Right lung (tissue), 5 donors: ENCODE data around the gene FKBP3. TPM values are rescaled to one million over a fixed set of nuclear protein-coding genes. Genes with fewer than 3 reads are reported as not detected.
"Not testable (repeated sequence)": the region's sequence is repeated elsewhere in the genome, so short reads cannot be mapped to it uniquely, and the experiment has no call there.

Experiments used
- DNase-seq, 2 donors: peaks; one replicate each; pipeline ENCODE4 v3.0.0-alpha.2; 2013
- polyA plus RNA-seq, 5 donors: library from polyadenylated mRNA; unstranded; fragments of 120-200 nt; gene quantifications; one replicate each; pipeline versions ENCODE4 v1.2.1 to v1.2.3, GENCODE V29; 2013; ENCODE audit warnings: inconsistent platforms in 1 of 5, low replicate concordance in 1 of 5; ENCODE audit not compliant: insufficient read length in 5 of 5, insufficient read depth in 1 of 5

The FKBP3 gene
- polyA plus RNA-seq, 5 donors, result 97.7 to 128 (median 109) TPM

DNA sequence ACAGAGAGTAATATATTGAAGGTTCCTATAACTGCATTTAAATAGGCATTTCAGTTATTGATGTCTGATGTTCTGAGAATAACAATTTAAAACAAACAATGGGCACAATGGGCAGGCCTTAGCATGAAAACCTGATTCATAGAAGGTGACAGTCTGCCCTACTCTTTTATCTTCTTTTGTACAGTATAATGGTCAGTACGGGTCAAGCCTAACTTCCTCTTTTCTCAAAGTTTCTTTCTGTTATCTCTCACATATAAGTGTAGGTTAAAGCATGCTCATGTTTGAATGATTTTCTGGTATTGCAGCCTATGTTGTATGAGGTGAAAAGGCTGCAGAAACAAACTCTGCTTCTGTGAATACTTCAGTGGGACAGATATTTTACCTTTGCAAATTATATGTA, 14.2 kb downstream of the FKBP3 start:
- no peak for DNase-seq

DNA sequence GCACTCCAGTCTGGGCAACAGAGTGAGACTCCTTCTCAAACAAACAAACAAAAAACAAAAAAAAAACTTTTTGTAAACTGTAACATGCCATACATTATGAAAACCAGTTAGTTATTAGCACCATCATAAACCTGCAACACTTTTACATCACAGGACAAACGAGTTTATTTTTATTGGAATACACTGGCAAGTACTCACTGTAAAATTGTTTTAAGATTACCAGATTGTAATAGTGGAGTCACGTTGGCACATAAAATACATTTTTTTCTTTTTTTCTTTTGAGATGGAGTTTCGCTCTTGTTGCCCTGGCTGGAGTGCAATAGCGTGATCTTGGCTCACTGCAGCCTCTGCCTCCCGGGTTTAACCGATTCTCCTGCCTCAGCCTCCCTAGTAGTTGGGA, 15.7 kb downstream of the FKBP3 start:
- DNase-seq, result no peak

DNA sequence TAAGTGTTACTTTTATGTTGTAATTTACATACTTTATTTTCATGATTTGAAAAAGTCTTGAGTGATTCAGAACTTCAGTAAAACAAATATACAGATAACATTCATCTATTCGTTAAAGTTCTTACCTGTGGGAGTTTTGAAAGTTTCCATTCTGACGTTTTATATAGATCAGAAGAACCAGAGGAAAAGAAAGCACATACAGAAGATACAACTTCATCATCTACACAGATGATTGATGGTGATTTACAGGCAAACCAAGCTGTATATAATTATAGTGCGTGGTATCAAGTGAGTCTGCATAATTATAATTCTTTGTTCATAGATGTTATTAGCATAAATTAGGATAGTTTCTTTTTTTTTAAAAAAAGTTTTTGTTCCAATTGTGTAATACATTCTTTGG, 20.0 kb downstream of the FKBP3 start:
- DNase-seq, result no peak

DNA sequence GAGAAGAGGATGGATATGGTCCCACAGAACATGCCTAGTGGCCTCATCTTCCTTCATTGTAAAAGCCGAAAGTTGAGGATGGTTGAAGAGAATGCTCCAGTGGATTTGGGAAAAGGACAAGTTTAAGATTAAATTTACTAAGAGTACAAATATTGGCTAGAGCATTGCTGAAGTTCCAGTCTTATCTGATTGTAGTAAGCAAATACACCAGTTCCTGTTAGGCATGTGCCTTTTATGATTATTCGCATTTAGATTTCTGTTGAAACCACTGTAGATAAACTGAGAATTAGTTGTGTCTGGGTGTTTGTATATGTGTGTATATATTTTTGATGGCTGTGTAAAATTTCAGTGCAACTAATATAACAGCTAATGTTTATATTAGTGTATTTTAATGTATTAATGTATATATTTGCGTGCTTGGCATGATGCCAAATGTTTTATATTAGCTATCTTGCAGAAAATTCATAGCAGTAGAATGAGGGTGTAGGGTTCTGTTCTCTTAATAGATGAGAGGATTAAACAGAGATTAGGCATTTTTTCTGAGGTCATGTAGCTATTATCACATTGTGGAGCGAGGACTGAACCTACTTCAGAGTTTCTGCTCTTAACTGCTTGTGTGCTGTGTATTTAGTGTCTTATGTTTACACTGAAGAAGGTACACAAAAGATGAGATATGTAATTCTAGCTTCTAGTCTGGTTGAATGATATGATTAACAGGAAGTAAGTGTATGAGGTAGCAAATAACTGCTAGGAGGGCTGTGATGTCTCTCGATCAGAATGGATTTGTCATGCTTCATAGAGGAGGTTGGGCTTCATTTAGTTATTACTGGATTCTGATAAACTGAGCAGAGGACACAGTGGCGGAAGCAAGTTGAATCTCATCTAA, 21.1 kb downstream of the FKBP3 start:
- no peak for DNase-seq

GRCh38 chr14:45104561-45104960, 29.7 kb downstream of the FKBP3 start:
- DNase-seq, result no peak

- DNase-seq, result no peak
Measured at GRCh38 chr14:45103806-45104205, 30.5 kb downstream of the FKBP3 start.

GRCh38 chr14:45096218-45096617, 38.1 kb downstream of the FKBP3 start:
- no peak for DNase-seq

- DNase-seq, result no peak
Measured at GRCh38 chr14:45095143-45095542, 39.1 kb downstream of the FKBP3 start.

GRCh38 chr14:45094275-45094674, 40.0 kb downstream of the FKBP3 start:
- DNase-seq, result no peak

GRCh38 chr14:45091710-45092109, 42.6 kb downstream of the FKBP3 start:
- no peak for DNase-seq

DNA sequence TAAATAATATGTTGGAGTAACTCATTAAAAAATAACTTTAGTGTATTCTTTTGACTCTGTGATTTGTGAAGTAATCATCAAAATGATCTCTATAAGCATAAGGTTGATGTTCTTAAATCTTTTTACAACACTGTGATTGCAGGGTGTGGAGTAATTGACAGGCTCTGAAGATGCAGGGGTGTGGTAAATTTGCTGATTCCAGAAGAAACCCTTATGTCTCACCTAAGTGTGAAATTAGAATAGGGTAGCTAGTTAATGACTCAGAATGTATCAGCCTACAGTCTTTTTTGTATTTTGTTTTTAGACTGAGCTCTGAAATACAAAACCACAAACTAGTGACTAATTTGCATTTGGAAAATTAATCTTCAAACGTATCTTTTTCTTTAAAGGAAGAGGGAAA, 44.5 kb downstream of the FKBP3 start:
- DNase-seq, result no peak

DNA sequence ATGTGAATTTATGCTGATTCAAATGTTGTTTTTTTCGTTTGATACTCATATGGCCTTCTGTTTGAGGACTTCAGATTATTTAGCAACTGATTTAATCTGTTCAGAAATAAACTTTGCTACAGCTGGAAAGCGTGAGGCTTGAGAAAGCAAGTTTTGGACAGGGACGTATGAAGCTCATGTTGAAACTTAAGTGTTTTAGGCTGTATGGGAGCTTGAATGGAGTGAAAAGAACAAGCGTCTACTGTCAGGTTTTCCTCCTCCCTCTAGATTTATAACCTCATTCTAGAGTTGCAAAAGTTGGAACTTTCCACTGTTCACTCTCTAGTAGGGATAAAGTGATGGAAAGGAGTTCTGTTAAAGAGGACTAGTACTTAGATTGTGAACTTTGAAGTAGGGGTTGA, 49.3 kb downstream of the FKBP3 start:
- peak; percentile 15 to 37 for DNase-seq

- peak; percentile 94 to 95 for DNase-seq
Measured at GRCh38 chr14:45083976-45084722, 50.1 kb downstream of the FKBP3 start, which contains the start of gene PRPF39. Gene PRPF39, plus strand, starts transcription at chr14:45084116. Its CDS starts 11,124 bp downstream, at chr14:45095240.

DNA sequence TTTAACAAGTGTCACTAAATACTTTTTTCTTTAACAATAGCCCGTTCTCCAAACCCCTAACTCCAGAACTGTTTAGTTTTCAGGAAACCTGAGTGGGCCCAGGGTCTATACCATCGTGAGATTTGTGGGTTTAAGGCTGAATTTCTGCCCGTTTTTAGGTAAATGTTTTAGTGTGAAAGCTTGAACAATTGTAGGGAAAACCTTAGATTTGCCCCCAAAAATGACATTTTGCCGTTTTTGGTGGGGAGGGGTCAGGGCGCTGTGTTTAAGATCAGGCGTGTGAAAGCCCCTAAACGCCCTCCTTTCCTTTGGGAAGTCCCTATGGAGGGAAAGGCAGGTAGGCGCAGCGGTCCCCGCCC, 50.7 kb downstream of the FKBP3 start:
- DNase-seq, result no peak

DNA sequence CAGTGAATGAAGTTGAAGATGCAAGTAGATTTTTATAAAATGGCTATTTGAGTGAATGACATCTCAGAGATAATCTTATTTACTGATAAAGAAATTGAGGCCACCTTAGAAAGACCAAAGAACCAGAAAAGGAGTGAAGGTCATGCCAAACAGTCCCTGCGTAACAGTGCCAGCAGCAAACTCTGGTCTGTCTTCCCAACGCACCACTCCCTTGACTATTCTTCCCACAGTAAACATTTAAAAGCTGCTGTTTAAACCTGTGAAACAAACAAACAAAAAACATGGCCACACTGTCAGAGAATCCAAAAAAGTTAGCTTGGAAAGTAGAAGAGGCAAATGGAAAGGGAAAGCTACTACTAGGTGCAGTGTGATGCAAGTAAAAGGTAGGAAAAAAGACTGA, 51.9 kb downstream of the FKBP3 start:
- no peak for DNase-seq

DNA sequence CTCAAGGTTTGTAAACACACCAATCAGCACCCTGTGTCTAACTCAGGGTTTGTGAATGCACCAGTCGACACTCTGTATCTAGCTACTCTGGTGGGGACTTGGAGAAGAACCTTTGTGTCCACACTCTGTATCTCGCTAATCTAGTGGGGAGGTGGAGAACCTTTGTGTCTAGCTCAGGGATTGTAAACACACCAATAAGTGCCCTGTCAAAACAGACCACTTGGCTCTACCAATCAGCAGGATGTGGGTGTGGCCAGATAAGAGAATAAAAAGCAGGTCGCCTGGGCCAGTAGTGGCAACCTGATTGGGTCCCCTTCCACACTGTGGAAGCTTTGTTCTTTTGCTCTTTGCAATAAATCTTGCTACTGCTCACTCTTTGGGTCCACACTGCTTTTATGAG, 53.2 kb downstream of the FKBP3 start:
- not testable (repeated sequence) for DNase-seq

- not testable (repeated sequence) for DNase-seq
Measured at GRCh38 chr14:45080416-45080968, 53.8 kb downstream of the FKBP3 start.

- DNase-seq, result no peak
Measured at GRCh38 chr14:45078323-45078722, 56.0 kb downstream of the FKBP3 start.

DNA sequence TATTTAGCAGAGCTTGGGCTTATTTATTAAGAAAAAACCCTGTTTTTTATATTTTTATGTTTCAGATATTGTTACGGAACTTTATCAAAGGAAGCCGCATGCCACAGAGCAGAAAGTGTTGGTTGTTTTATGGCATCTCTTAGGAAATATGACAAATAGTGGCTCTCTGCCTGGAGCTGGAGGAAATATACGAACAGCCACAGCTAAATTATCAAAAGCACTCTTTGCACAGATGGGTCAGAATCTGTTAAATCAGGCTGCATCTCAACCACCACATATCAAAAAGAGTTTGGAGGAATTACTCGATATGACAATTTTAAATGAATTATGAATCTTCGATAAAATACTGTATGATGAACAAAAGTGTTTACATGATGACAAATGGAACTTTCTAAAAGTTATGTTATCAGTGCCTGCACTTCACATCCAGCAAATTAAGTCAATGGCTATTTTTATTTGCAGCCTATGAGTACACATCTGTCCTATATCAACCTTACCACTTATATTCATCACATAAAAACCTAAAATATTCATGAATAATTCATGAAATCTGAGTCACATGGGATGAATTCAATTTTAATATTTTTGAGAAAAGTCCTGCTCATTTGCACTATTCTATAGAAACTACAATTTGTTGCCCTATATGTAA, 60.9 kb downstream of the FKBP3 start:
- DNase-seq, result no peak

GRCh38 chr14:45072126-45072525, 62.2 kb downstream of the FKBP3 start:
- DNase-seq, result no peak

DNA sequence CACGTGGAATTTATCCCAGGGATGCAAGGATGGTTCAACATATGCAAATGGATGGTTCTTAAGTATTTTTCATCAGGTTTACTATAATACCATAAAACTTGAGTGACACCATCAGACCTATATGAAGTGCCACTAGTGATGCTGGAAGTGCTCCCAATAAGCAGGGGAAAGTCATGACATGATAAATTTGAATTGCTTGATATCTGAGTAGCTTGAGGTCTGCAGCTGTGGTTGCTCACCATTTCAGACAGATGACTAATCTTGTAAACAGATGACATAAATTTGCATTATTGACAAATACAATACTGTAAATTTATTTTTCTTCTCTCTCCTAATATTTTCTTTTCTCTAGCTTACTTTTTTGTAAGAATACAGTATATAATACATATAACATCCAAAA, 64.1 kb downstream of the FKBP3 start:
- no peak for DNase-seq

DNA sequence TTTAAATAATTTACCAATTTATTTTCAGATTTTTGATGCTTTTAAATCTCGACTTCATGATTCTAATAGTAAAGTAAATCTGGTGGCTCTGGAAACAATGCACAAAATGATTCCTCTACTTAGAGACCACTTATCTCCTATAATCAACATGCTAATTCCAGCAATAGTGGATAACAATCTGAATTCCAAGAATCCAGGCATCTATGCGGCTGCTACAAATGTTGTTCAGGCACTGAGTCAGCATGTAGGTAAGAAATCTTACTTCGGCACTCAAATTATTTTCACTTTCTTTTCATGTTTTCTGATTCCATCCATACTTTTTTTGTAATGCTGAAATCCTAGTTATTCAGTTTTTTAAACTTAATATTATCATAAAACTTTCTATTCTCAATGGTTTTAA, 65.9 kb downstream of the FKBP3 start:
- DNase-seq, result no peak
